K562 (cell line): ENCODE results near the gene GABRA4. TPM values are rescaled to one million over a fixed set of nuclear protein-coding genes. Genes with fewer than 3 reads are reported as not detected.
A peak's percentile ranks its signal among the peaks of the same experiment; 100 is the strongest.

ENCODE experiments used
- ATAC-seq: fragments of 200-7000 bp; cut with Tn5 transposase; 3 replicates; pipeline ENCODE4 v1.9.1; 2020; ENCODE audit warnings: moderate library complexity
- BruUV-seq: library from RNA; stranded (reverse); fragments of 400-500 nt; replicated peaks from 2 replicates; lab custom pipeline; 2021; lab: Mats Ljungman, UMichigan
- CTCF ChIA-PET: fragments of 300-600 bp; formaldehyde crosslinking; extraction: SDS; loops from one replicate; lab custom pipeline; 2021; ENCODE audit warnings: low intra/inter-chr PET ratio; lab: Yijun Ruan, JAX
- POLR2A ChIA-PET: fragments of 300-600, 350-650 bp; sonication (Branson Sonifier 250); formaldehyde crosslinking; extraction: SDS; loops from one replicate; lab custom pipeline; 2021; ENCODE audit warnings: antibody characterized with exemption, inconsistent platforms; lab: Yijun Ruan, JAX
- DNase-seq, 4 experiments: peaks; one replicate each; pipeline versions ENCODE4 v3.0.0 to v3.0.0-alpha.2; 2011 to 2018; ENCODE audit warnings: low spot score in 3 of 4, mixed read lengths in 3 of 4; ENCODE audit errors: extremely low read depth in 1 of 4
- FAIRE-seq: peaks from 2 replicates; lab custom pipeline; 2011; peaks lifted over from hg19 to GRCh38; lab: Jason Lieb, UNC
- H2AFZ ChIP-seq: 2 replicates; pipeline ENCODE4 v1.6.0; 2011; ENCODE audit warnings: low read depth, low read length, control low read depth, inconsistent platforms
- H3K27ac ChIP-seq: fragments of 200-600 bp; 3 replicates; pipeline ENCODE4 v1.8.0; 2011; ENCODE audit warnings: low read depth, mild to moderate bottlenecking, control low read depth, inconsistent platforms, low read length, moderate library complexity, mixed read lengths; ENCODE audit errors: extremely low read depth
- H3K27me3 ChIP-seq, 2 experiments: fragments of 300-600 bp in 1 of 2; 2 replicates in 1 of 2; 3 replicates in 1 of 2; pipeline versions ENCODE4 v1.6.0 to v1.8.0; 2011; ENCODE audit warnings: inconsistent platforms in 2 of 2, low read length in 2 of 2, mild to moderate bottlenecking in 1 of 2, mixed read lengths in 1 of 2, moderate library complexity in 1 of 2; ENCODE audit not compliant: control insufficient read depth in 2 of 2, insufficient read depth in 2 of 2
- H3K36me3 ChIP-seq: fragments of 300-600 bp; 3 replicates; pipeline ENCODE4 v1.8.0; 2011; ENCODE audit warnings: mild to moderate bottlenecking, low read length, inconsistent platforms; ENCODE audit not compliant: control insufficient read depth, insufficient read depth
- H3K4me1 ChIP-seq, 2 experiments: fragments of 200-600 bp in 1 of 2; replicated peaks in 1 of 2; 2 replicates in 1 of 2; 3 replicates in 1 of 2; pipeline versions ENCODE4 v1.5.1 to v1.8.0; 2011; ENCODE audit warnings: inconsistent platforms in 2 of 2, low read length in 2 of 2, mild to moderate bottlenecking in 1 of 2, mixed read lengths in 1 of 2, moderate library complexity in 1 of 2; ENCODE audit not compliant: control insufficient read depth in 2 of 2, insufficient read depth in 2 of 2
- H3K4me2 ChIP-seq: 2 replicates; pipeline ENCODE4 v1.6.1; 2011; ENCODE audit warnings: low read length, control low read depth, inconsistent platforms, mixed read lengths; ENCODE audit not compliant: insufficient read depth
- H3K4me3 ChIP-seq: fragments of 200-600 bp; sonication (generic), shearing (Covaris generic); 2 replicates; pipeline ENCODE4 v1.5.1; 2016; ENCODE audit warnings: control low read depth, inconsistent platforms
- H3K79me2 ChIP-seq: fragments of 200-600 bp; 3 replicates; pipeline ENCODE4 v1.8.0; 2011; ENCODE audit warnings: low read length, inconsistent platforms; ENCODE audit not compliant: control insufficient read depth, insufficient read depth
- H3K9ac ChIP-seq, 2 experiments: 2 replicates each; pipeline versions ENCODE4 v1.6.0 to v1.6.1; 2011; ENCODE audit warnings: low read depth in 2 of 2, low read length in 2 of 2, control low read depth in 1 of 2, inconsistent platforms in 1 of 2, mild to moderate bottlenecking in 1 of 2, mixed read lengths in 1 of 2; ENCODE audit not compliant: insufficient read depth in 1 of 2
- H3K9me1 ChIP-seq: one replicate; pipeline ENCODE4 v1.6.0; 2011; ENCODE audit warnings: inconsistent platforms, mild to moderate bottlenecking, low read length, moderate library complexity; ENCODE audit not compliant: control insufficient read depth, insufficient read depth
- H3K9me3 ChIP-seq: replicated peaks from 2 replicates; pipeline ENCODE4 v1.5.1; 2011; ENCODE audit warnings: low read depth, low read length, inconsistent platforms; ENCODE audit not compliant: control insufficient read depth, insufficient read depth
- H4K20me1 ChIP-seq: replicated peaks from 2 replicates; pipeline ENCODE4 v1.6.1; 2011; ENCODE audit warnings: low read length, inconsistent platforms, mixed read lengths; ENCODE audit not compliant: control insufficient read depth, insufficient read depth
- BDP1 ChIP-seq: IDR thresholded peaks from 3 replicates; pipeline ENCODE4 v1.6.1; 2011; ENCODE audit not compliant: insufficient read length, insufficient read depth
- FOXK2 ChIP-seq, 2 experiments: fragments of 450-650 bp; IDR thresholded peaks in 1 of 2; conservative IDR thresholded peaks in 1 of 2; 2 replicates each; pipeline ENCODE4 v1.6.1; 2016; ENCODE audit warnings: low read depth in 2 of 2, mild to moderate bottlenecking in 1 of 2
- GTF3C2 ChIP-seq: IDR thresholded peaks from 3 replicates; pipeline ENCODE4 v1.6.1; 2011; ENCODE audit warnings: borderline replicate concordance, mild to moderate bottlenecking, moderate library complexity; ENCODE audit not compliant: insufficient read length; ENCODE audit errors: extremely low read depth
- HMG20B ChIP-seq: fragments of 250-450 bp; sonication (Bioruptor Pico); IDR thresholded peaks from 2 replicates; pipeline ENCODE4 v1.5.0; 2021; ENCODE audit warnings: mild to moderate bottlenecking
- NRF1 ChIP-seq, 2 experiments: fragments of 450-650 bp; IDR thresholded peaks in 1 of 2; conservative IDR thresholded peaks in 1 of 2; 2 replicates each; pipeline ENCODE4 v1.6.1; 2014; ENCODE audit warnings: mild to moderate bottlenecking in 2 of 2
- SRF ChIP-seq, 2 experiments: fragments of 250-450, 450-650 bp in 1 of 2; sonication (Bioruptor Pico) in 1 of 2; sonication (generic) in 1 of 2; formaldehyde crosslinking; IDR thresholded peaks; 2 replicates each; pipeline versions ENCODE4 v1.5.0 to v1.5.1; 2020 to 2022; ENCODE audit warnings: mild to moderate bottlenecking in 1 of 2, missing genetic modification reagents in 1 of 2
- ZNF3 ChIP-seq: fragments of 250-450 bp; sonication (Bioruptor Pico); IDR thresholded peaks from 2 replicates; pipeline ENCODE4 v1.5.0; 2021; ENCODE audit warnings: mild to moderate bottlenecking, moderate library complexity
- ZNF644 ChIP-seq: fragments of 200-800 bp; sonication (Bioruptor generic); IDR thresholded peaks from 2 replicates; pipeline ENCODE4 v1.6.1; 2016; ENCODE audit warnings: low read depth, missing genetic modification characterization, missing compliant biosample characterization
- ZNF778 ChIP-seq: fragments of 450-650 bp; formaldehyde crosslinking; IDR thresholded peaks from 2 replicates; pipeline ENCODE4 v1.4.0; 2020; ENCODE audit warnings: mild to moderate bottlenecking, moderate library complexity
- WGBS: fragments of 100-300 bp; shearing (Covaris generic); methylation state at CpG from one replicate; pipeline ENCODE4 v1.1.6; 2016; ENCODE audit warnings: low coverage, mixed read lengths; ENCODE audit not compliant: insufficient coverage; ENCODE audit errors: missing lambda C conversion rate; 5-methylcytosine and 5-hydroxymethylcytosine counted together
- in situ Hi-C: fragments of 300-500 bp; cut with MboI; formaldehyde crosslinking; loops from 4 replicates; pipeline ENCODE4 v1.15.0; 2018; ENCODE audit warnings: inconsistent platforms, mixed read lengths
- intact Hi-C: fragments of 100-400 bp; cut with micrococcal nuclease; formaldehyde crosslinking; loops from 2 replicates; pipeline ENCODE4 v1.14.2; 2022
- polyA plus RNA-seq, 8 experiments: library from polyadenylated mRNA; depleted of rRNA in 4 of 8; stranded (reverse) in 5 of 8; unstranded in 3 of 8; fragments of >200 nt; fragmentation: Nextera tagmentation in 2 of 8; fragmentation: Illumina TruSeq in 1 of 8; extraction: Ambion mirVana in 2 of 8; extraction: Trizol in 1 of 8; gene quantifications; 2 replicates each; pipeline versions ENCODE4 v1.2.1 to v1.2.3, GENCODE V29; 2011 to 2014; ENCODE audit warnings: inconsistent platforms in 1 of 8, missing spikeins in 1 of 8
- total RNA-seq, 7 experiments: library from RNA; depleted of rRNA in 6 of 7; stranded (reverse); fragments of >200 nt in 6 of 7; fragmentation: Illumina TruSeq in 2 of 7; extraction: Trizol in 2 of 7; gene quantifications; 2 replicates each; pipeline versions ENCODE4 v1.2.1 to v1.2.3, GENCODE V29; 2011 to 2021; ENCODE audit warnings: low replicate concordance in 1 of 7

The GABRA4 gene
- total and polyA plus RNA-seq, 9 of the 15 experiments (the other 6 are each of a cell fraction or from before 2014, with no cell fraction given), result not detected

DNA sequence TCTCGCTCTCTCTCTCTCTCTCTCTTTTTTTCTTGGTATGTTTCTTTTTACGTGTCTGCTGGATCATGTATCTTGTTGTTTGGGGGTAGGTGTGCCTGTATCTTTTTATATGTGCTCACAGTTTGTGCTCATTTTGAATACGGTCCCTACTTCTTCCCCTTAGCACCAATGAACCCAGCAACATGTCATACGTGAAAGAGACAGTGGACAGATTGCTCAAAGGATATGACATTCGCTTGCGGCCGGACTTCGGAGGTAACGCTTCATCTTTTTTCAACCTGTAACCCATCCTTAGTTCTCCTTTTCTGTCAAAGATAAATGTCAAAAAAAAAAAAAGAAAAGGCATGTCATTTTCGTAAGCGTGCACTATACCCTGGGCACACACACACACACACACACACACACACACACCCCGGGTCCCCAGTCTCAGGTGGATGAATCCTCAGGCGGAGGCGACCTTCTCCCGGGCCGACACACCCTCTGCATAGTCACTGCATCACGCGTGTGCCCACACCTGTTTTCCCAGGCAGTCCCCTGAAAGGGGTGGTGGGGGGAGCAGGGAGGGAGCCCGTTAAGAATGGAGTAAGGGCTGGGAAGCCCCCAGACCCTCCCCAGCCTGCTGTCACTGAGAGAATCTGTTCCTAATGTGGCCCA, 38.5 kb upstream of the GABRA4 start:
- H3K4me1 ChIP-seq, result no peaks in the 10 kb centered on the region; a peak in 1 of 5 replicates
- ChIA-PET POLR2A (no interaction called here), CTCF (no interaction called here)
- 5% methylated on average over 13 of the region's 19 CpGs for WGBS
- H4K20me1 ChIP-seq, result no peaks in the 10 kb centered on the region
- H3K79me2 ChIP-seq, result no peaks in the 10 kb centered on the region
- no peaks in the 10 kb centered on the region for H3K9me1 ChIP-seq
- no peaks in the 10 kb centered on the region for H3K36me3 ChIP-seq
- no TSS peak for BruUV-seq
- H3K27me3 ChIP-seq, result no peaks in the 10 kb centered on the region
- ATAC-seq, result no peak
- no peak overlapping the region for H2AFZ ChIP-seq
- TF ChIP-seq ZNF778 (CRISPR knock-in tag), result no peak
- TF ChIP-seq NRF1 (conservative IDR thresholded peaks at IDR 0.05 in 1 of 2, IDR thresholded peaks at IDR 0.05 in 1 of 2), result peak in 1 of 2 experiments; percentile 36; a peak in 3 of 4 replicates
- no peak for TF ChIP-seq SRF (CRISPR knock-in tag; IDR thresholded peaks at IDR 0.05)
- TF ChIP-seq ZNF3, result no peak
- TF ChIP-seq GTF3C2, result no peak
- TF ChIP-seq FOXK2 (conservative IDR thresholded peaks at IDR 0.05 in 1 of 2, IDR thresholded peaks at IDR 0.05 in 1 of 2; ENCODE audit: low read depth in 2 of 2), result no peak
- no peak for TF ChIP-seq ZNF644
- no peak for TF ChIP-seq HMG20B
- TF ChIP-seq BDP1, result no peak
- in situ Hi-C loops (no loop called here), intact Hi-C loops (no loop called here)
- no peak overlapping the region for H3K4me2 ChIP-seq
- no peak overlapping the region for H3K9ac ChIP-seq
- no peak for FAIRE-seq
- no peak for DNase-seq
- H3K9me3 ChIP-seq, result no peaks in the 10 kb centered on the region
- no peak overlapping the region for H3K4me3 ChIP-seq
- no peak overlapping the region for H3K27ac ChIP-seq
